SK-N-SH (cell line): ENCODE results near the gene ADAMTSL5. TPM values are rescaled to one million over a fixed set of nuclear protein-coding genes. Genes with fewer than 3 reads are reported as not detected.

Experiments used
- CTCF ChIA-PET: fragments of 300-600, 350-600 bp; formaldehyde crosslinking; extraction: SDS; loops from one replicate; lab custom pipeline; 2021; lab: Yijun Ruan, JAX
- POLR2A ChIA-PET: fragments of 350-600 bp; sonication (Branson Sonifier 250); formaldehyde crosslinking; extraction: SDS; loops from one replicate; lab custom pipeline; 2020; ENCODE audit warnings: antibody characterized with exemption, inconsistent platforms; lab: Yijun Ruan, JAX
- DNase-seq: peaks from one replicate; pipeline ENCODE4 v3.0.0; 2012
- H2AFZ ChIP-seq: fragments of 200-600 bp; sonication (generic); 2 replicates; pipeline ENCODE4 v1.8.1; 2016; ENCODE audit warnings: antibody characterized with exemption, mild to moderate bottlenecking, low read depth
- H3F3A ChIP-seq: fragments of 200-600 bp; sonication (generic); replicated peaks from 2 replicates; pipeline ENCODE3; 2016; ENCODE audit warnings: antibody characterized with exemption, mild to moderate bottlenecking; ENCODE audit not compliant: insufficient read depth
- H3K27ac ChIP-seq, 2 experiments: fragments of 200-500 bp in 1 of 2; fragments of 200-600 bp in 1 of 2; sonication (Bioruptor generic) in 1 of 2; sonication (generic), shearing (Covaris generic) in 1 of 2; 2 replicates each; pipeline versions ENCODE4 v1.5.1 to v1.6.1; 2014 to 2016; ENCODE audit warnings: low read depth in 2 of 2, inconsistent platforms in 1 of 2, low read length in 1 of 2, mild to moderate bottlenecking in 1 of 2, mixed read lengths in 1 of 2
- H3K27me3 ChIP-seq: fragments of 200-600 bp; sonication (generic), shearing (Covaris generic); 2 replicates; pipeline ENCODE4 v1.6.1; 2016; ENCODE audit warnings: mixed run types; ENCODE audit not compliant: insufficient read depth
- H3K36me3 ChIP-seq, 2 experiments: fragments of 200-500 bp in 1 of 2; fragments of 200-600 bp in 1 of 2; sonication (Bioruptor generic) in 1 of 2; sonication (generic) in 1 of 2; replicated peaks in 1 of 2; 2 replicates each; pipeline versions ENCODE3 to v1.5.1; 2014 to 2016; ENCODE audit warnings: low read length in 1 of 2, mild to moderate bottlenecking in 1 of 2; ENCODE audit not compliant: insufficient read depth in 2 of 2, control insufficient read depth in 1 of 2
- H3K4me1 ChIP-seq, 2 experiments: fragments of 200-500 bp in 1 of 2; fragments of 200-600 bp in 1 of 2; sonication (Bioruptor generic) in 1 of 2; sonication (generic), shearing (Covaris generic) in 1 of 2; 2 replicates each; pipeline versions ENCODE4 v1.5.1 to v1.6.1; 2014 to 2016; ENCODE audit warnings: low read depth in 1 of 2, low read length in 1 of 2, mixed run types in 1 of 2; ENCODE audit not compliant: insufficient read depth in 2 of 2, control insufficient read depth in 1 of 2
- H3K4me2 ChIP-seq: fragments of 200-600 bp; sonication (generic), shearing (Covaris generic); 2 replicates; pipeline ENCODE4 v1.6.1; 2017; ENCODE audit warnings: mixed run types
- H3K4me3 ChIP-seq, 2 experiments: fragments of 200-500 bp in 1 of 2; fragments of 200-600 bp in 1 of 2; sonication (Bioruptor generic) in 1 of 2; sonication (generic), shearing (Covaris generic) in 1 of 2; 2 replicates each; pipeline versions ENCODE4 v1.5.1 to v1.8.1; 2014 to 2016; ENCODE audit warnings: low read depth in 2 of 2, inconsistent platforms in 1 of 2, low read length in 1 of 2, mild to moderate bottlenecking in 1 of 2, mixed read lengths in 1 of 2, moderate library complexity in 1 of 2
- H3K79me2 ChIP-seq: fragments of 200-600 bp; sonication (generic); 2 replicates; pipeline ENCODE4 v1.8.1; 2017; ENCODE audit warnings: mild to moderate bottlenecking; ENCODE audit not compliant: insufficient read depth
- H3K9ac ChIP-seq: fragments of 200-600 bp; sonication (generic); 2 replicates; pipeline ENCODE4 v1.6.1; 2017; ENCODE audit warnings: mixed run types
- H3K9me2 ChIP-seq: fragments of 200-600 bp; sonication (generic); 2 replicates; pipeline ENCODE4 v1.6.1; 2017; ENCODE audit warnings: mixed run types
- H3K9me3 ChIP-seq: fragments of 200-600 bp; sonication (generic); 2 replicates; pipeline ENCODE4 v1.6.1; 2017; ENCODE audit warnings: mixed run types, mild to moderate bottlenecking, moderate library complexity
- H4K20me1 ChIP-seq: fragments of 200-600 bp; sonication (generic); 2 replicates; pipeline ENCODE4 v1.6.1; 2017; ENCODE audit warnings: mild to moderate bottlenecking, mixed run types; ENCODE audit not compliant: insufficient read depth
- CTCF ChIP-seq: fragments of 200-600 bp; sonication (generic); IDR thresholded peaks from 2 replicates; pipeline ENCODE4 v1.6.1; 2017; ENCODE audit warnings: antibody characterized with exemption, mild to moderate bottlenecking, moderate library complexity
- ELF1 ChIP-seq: IDR thresholded peaks from 2 replicates; pipeline ENCODE4 v1.4.0; 2012
- FOSL2 ChIP-seq: IDR thresholded peaks from 2 replicates; pipeline ENCODE4 v1.4.0; 2012; ENCODE audit warnings: low read depth, mild to moderate bottlenecking, moderate library complexity, borderline replicate concordance
- FOXM1 ChIP-seq: IDR thresholded peaks from 2 replicates; pipeline ENCODE4 v1.4.0; 2012; ENCODE audit warnings: low read depth, mild to moderate bottlenecking
- GABPA ChIP-seq: IDR thresholded peaks from 2 replicates; pipeline ENCODE4 v1.4.0; 2012; ENCODE audit warnings: low read depth, mild to moderate bottlenecking
- GATA2 ChIP-seq: sonication (generic); formaldehyde crosslinking; IDR thresholded peaks from 2 replicates; pipeline ENCODE4 v1.5.0; 2020; ENCODE audit warnings: mild to moderate bottlenecking, missing genetic modification reagents
- JUND ChIP-seq: IDR thresholded peaks from 2 replicates; pipeline ENCODE4 v1.4.0; 2012
- MEF2A ChIP-seq: IDR thresholded peaks from 2 replicates; pipeline ENCODE4 v1.4.0; 2012; ENCODE audit warnings: low read depth, borderline replicate concordance
- MXI1 ChIP-seq: IDR thresholded peaks from 2 replicates; pipeline ENCODE4 v1.6.1; 2012; ENCODE audit warnings: mild to moderate bottlenecking, low read depth, low read length, improper control_type of control experiment
- NFIC ChIP-seq: IDR thresholded peaks from 2 replicates; pipeline ENCODE4 v1.4.0; 2012; ENCODE audit warnings: borderline replicate concordance
- NRF1 ChIP-seq: IDR thresholded peaks from 2 replicates; pipeline ENCODE4 v1.6.1; 2012; ENCODE audit warnings: low read depth, mild to moderate bottlenecking, low read length
- PBX3 ChIP-seq: IDR thresholded peaks from 2 replicates; pipeline ENCODE4; 2012
- POLR2AphosphoS5 ChIP-seq: IDR thresholded peaks from 2 replicates; pipeline ENCODE4 v1.6.1; 2012; ENCODE audit warnings: low read depth, low read length
- RAD21 ChIP-seq: IDR thresholded peaks from 2 replicates; pipeline ENCODE4 v1.6.1; 2012; ENCODE audit warnings: mild to moderate bottlenecking, low read length
- SMC3 ChIP-seq: IDR thresholded peaks from 2 replicates; pipeline ENCODE4 v1.6.1; 2012; ENCODE audit warnings: low read depth, low read length, improper control_type of control experiment
- TEAD4 ChIP-seq: IDR thresholded peaks from 2 replicates; pipeline ENCODE4 v1.4.0; 2012; ENCODE audit warnings: mild to moderate bottlenecking, borderline replicate concordance; ENCODE audit not compliant: insufficient read depth
- USF2 ChIP-seq: fragments of 150-350 bp; IDR thresholded peaks from 2 replicates; pipeline ENCODE4 v1.6.1; 2017; ENCODE audit warnings: antibody characterized with exemption, low read length, low read depth, borderline replicate concordance
- YY1 ChIP-seq: IDR thresholded peaks from 2 replicates; pipeline ENCODE4 v1.4.0; 2012; ENCODE audit warnings: low read depth, mild to moderate bottlenecking
- ZBTB33 ChIP-seq: IDR thresholded peaks from 2 replicates; pipeline ENCODE4 v1.4.0; 2012; ENCODE audit warnings: low read depth, borderline replicate concordance
- WGBS: methylation state at CpG from one replicate; pipeline ENCODE4 v1.1.6; 2017; ENCODE audit warnings: low lambda C conversion rate; 5-methylcytosine and 5-hydroxymethylcytosine counted together
- polyA plus RNA-seq, 3 experiments: library from polyadenylated mRNA; depleted of rRNA; stranded (reverse); fragments of >200 nt; gene quantifications; 2 replicates each; pipeline ENCODE4 v1.2.3, GENCODE V29; 2012

The ADAMTSL5 gene
- polyA plus RNA-seq, 1 of the 3 experiments (the other 2 are of a cell fraction), result 5.7 TPM

- H3K36me3 ChIP-seq, result peaks cover 0 to 7% of the 10 kb centered on the region in 2 experiments
- no peak overlapping the region for H2AFZ ChIP-seq
- 80% methylated on average over 20 of the region's 26 CpGs for WGBS
- H3K27me3 ChIP-seq, result no peaks in the 10 kb centered on the region
- CTCF ChIA-PET, result no interaction called here
- H3K4me2 ChIP-seq, result no peak overlapping the region
- peaks cover 27% of the 10 kb centered on the region for H3K79me2 ChIP-seq
- no peak for TF ChIP-seq RAD21
- TF ChIP-seq MXI1, result no peak
- TF ChIP-seq MEF2A, result no peak
- no peak for TF ChIP-seq NFIC
- no peak for TF ChIP-seq TEAD4
- no peak for TF ChIP-seq NRF1
- no peak for TF ChIP-seq POLR2AphosphoS5
- no peak for TF ChIP-seq GATA2 (CRISPR knock-in tag)
- no peak for TF ChIP-seq FOSL2
- TF ChIP-seq FOXM1, result no peak
- no peak for TF ChIP-seq ELF1
- TF ChIP-seq SMC3, result no peak
- TF ChIP-seq PBX3, result no peak
- TF ChIP-seq USF2, result no peak
- no peak for TF ChIP-seq ZBTB33
- TF ChIP-seq JUND, result no peak
- TF ChIP-seq YY1, result no peak
- no peak for TF ChIP-seq GABPA
- no peak for TF ChIP-seq CTCF
- TF ChIP-seq, all 33 proteins: peak for 0
- Histone ChIP-seq H3F3A (peaks cover 4% of the 10 kb centered on the region), H3K27ac (no peak overlapping the region), H4K20me1 (no peaks in the 10 kb centered on the region), H3K4me1 (peaks cover 2 to 3% of the 10 kb centered on the region in 2 experiments; a peak in 1 of 4 replicates), H3K9ac (no peak overlapping the region), H3K9me2 (no peaks in the 10 kb centered on the region), H3K9me3 (no peaks in the 10 kb centered on the region), H3K4me3 (no peak overlapping the region)
- DNase-seq, result no peak
- POLR2A ChIA-PET, result no interaction called here
Observed at GRCh38 chr19:1481224-1481892, 31.5 kb downstream of the ADAMTSL5 start.
